A549 treated with CpdA at 1 μM for 4 hours (cell line): ENCODE measurements around the gene ZMYND19. TPM values are rescaled to one million over a fixed set of nuclear protein-coding genes. Genes with fewer than 3 reads are reported as not detected.

Experiments
- total RNA-seq: library from RNA; stranded (reverse); fragments of 200-300 nt; extraction: Qiagen RNA extraction; gene quantifications from 5 replicates; pipeline ENCODE4 v1.2.3, GENCODE V29; 2022; ENCODE audit warnings: low read depth

Gene ZMYND19
- 35.5 to 55.2 TPM (median 51.4 TPM) in 5 replicates for total RNA-seq

DNA sequence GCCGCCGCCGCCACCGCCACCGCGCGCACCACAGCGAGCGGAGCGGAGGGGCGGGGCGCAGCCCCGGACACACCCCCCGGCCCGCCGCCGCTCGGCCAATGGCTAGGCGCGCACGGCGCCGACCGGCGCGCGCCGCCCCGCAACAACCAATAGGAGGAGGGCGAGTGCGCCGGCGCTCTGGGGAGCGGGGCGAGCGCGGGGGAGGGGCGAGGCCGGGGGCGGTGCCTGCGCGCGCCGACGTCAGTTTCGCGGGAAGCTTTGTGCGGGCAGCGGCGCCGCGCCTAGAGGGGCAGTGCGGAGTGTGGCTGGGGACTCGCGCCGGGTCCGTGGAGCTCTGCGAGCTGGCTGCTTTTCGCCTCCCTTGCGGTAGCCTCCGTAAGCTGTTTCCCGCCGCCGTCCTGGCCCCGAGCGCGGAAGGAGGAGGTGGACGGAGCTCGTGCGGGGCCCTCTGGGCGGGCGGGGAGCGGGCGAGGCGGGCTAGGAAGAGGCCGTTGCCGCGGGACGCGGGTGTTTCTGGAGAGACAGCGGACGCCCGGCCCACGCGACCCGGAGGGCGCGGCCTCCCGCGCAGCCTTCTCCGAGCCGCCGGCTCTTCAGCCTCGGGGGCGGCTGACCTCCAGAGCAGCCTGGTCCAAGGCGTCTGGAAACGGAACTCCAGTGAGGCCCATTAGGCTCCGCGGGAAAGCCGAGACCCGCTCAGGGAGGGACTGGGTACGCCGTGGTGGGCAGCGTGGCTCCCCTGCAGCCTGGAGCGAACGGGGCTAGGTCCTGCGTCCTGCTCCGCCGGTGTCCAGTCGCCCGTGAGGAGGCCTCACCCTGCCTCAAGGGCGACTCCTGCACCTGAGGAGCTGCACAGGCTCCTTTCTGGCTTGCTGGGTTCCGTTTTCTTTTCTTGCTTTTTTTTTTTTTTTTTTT is at the start of gene ZMYND19:
ZMYND19 (minus strand) TSS at position 44 of the 915 bp plus-strand sequence. CDS start 249 bp downstream, outside the sequence.

GRCh38 chr9:137618105-137619067 is 28.1 kb upstream of the ZMYND19 start, which contains the start of gene EHMT1:
Gene EHMT1, plus strand, starts transcription at chr9:137619005. Its CDS starts 24 bp downstream, at chr9:137619029.

GRCh38 chr9:137605121-137606004 is 15.1 kb upstream of the ZMYND19 start, which contains the start of gene ARRDC1:
Gene ARRDC1, plus strand, starts transcription at chr9:137605686. Its CDS starts 32 bp downstream, at chr9:137605718.

DNA sequence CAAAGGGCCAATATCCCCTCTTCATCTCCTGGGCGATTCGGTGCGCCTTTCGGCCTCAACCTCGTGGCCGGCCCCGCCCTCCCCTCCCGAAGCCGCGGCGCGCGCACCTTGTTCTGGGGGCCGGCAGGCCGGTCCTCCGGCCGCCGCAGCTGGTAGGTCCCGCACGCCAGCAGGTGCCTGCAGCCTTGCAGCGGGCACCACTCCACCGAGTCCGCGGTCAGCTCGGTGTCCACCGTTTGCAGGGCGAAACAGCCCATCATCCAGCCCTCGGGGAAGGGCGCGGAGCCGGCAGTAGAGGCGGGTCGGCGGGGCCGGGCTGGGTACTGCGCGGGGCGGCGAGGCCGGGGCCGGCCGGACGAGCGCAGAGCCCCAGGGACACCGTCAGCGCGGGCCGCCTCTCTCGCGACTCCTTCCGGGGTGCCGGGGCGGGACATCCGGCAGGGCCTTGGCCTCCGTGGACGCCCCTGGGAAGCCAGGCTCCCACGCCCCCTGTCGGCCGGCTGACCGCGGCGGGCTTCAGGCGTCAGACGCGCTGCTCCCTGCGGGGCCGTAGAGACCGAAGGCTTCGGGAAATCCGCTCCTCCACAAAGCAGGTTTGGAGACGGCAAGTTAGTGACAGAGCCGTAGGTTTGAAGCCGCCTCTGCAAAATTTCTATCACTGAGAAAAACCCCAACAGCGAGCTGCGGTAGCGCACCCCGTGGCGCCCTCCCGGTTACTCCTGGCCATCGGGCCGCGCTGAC is 11.6 kb downstream of the ZMYND19 start, which contains the start of gene DPH7:
DPH7 (minus strand) TSS at position 408 of the 741 bp plus-strand sequence; CDS start at position 260, 148 bp downstream.

GRCh38 chr9:137551264-137552021 is 38.9 kb downstream of the ZMYND19 start, which contains the start of gene MRPL41:
Gene MRPL41, plus strand, starts transcription at chr9:137551879. Its CDS starts 203 bp downstream, at chr9:137552082.

DNA sequence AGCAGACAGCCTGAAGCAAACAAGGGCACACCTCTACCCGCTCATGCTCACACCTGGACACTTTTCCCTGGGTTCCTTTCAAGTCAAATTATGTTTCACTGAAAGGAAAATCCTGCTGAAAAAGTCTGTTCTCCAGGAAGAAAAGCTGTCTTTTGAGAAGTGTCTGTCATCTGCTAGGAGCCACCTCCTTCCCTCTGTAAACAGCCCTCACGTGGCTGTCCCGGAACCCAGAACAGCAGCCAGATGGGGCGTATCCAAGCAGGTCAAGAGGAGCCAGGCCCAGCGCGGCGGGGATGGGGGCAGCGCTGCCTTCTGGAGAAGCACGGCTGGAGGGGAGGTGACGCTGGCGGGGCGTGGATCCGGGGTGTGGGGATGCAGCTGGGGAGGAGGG is 40.1 kb downstream of the ZMYND19 start, which contains the start of gene PNPLA7:
PNPLA7 (minus strand) TSS at position 172 of the 391 bp plus-strand sequence. CDS start 205 bp downstream, outside the sequence.

Other genes with a start within 250 kb of the ZMYND19 start
- gene EXD3, start 167.3 kb downstream of the ZMYND19 start, total RNA-seq, result 6.1 to 7.4 TPM (median 6.9 TPM) in 5 replicates
- gene NOXA1, start 167.1 kb downstream of the ZMYND19 start, total RNA-seq, result 1.0 to 1.5 TPM (median 1.5 TPM) in 5 replicates
- gene ENTPD8, start 149.2 kb downstream of the ZMYND19 start, total RNA-seq, result 0.21 to 0.52 TPM (median 0.28 TPM) in 5 replicates
- gene NSMF, start 131.2 kb downstream of the ZMYND19 start, total RNA-seq, result 30.9 to 45.8 TPM (median 39.2 TPM) in 5 replicates
- gene PNPLA7, start 40.1 kb downstream of the ZMYND19 start, total RNA-seq, result 0.54 to 0.97 TPM (median 0.84 TPM) in 5 replicates
- gene MRPL41, start 38.6 kb downstream of the ZMYND19 start, total RNA-seq, result 45.9 to 90.8 TPM (median 83.7 TPM) in 5 replicates
- 25.6 to 29.8 TPM (median 28.8 TPM) in 5 replicates for gene DPH7, start 11.6 kb downstream of the ZMYND19 start, total RNA-seq
- gene ARRDC1, start 15.2 kb upstream of the ZMYND19 start, total RNA-seq, result 23.2 to 28.8 TPM (median 26.7 TPM) in 5 replicates
- 39.0 to 45.3 TPM (median 41.6 TPM) in 5 replicates for gene EHMT1, start 28.5 kb upstream of the ZMYND19 start, total RNA-seq